WTC11 (cell line): ENCODE results near the gene TPT1. TPM values are rescaled to one million over a fixed set of nuclear protein-coding genes. Genes with fewer than 3 reads are reported as not detected.

Experiments
- total RNA-seq: library from RNA; stranded (reverse); gene quantifications from 3 replicates; pipeline ENCODE4 v1.2.3, GENCODE V29; 2021

Gene TPT1
- total RNA-seq, 1 experiment from 2014 or later = 1,861 TPM

Other genes with a start within 250 kb of the TPT1 start
- 27.5 to 33.8 TPM (median 29.7 TPM) in 3 replicates for gene GTF2F2, start 220.7 kb downstream of the TPT1 start, total RNA-seq
- gene KCTD4, start 140.1 kb downstream of the TPT1 start, total RNA-seq = not detected in 3 replicates
- gene SLC25A30, start 77.2 kb upstream of the TPT1 start, total RNA-seq = 8.2 to 9.8 TPM (median 8.6 TPM) in 3 replicates
- 17.0 to 21.6 TPM (median 19.6 TPM) in 3 replicates for gene COG3, start 123.8 kb upstream of the TPT1 start, total RNA-seq